HG02798 (cell line): ENCODE results near the gene PSMF1.

ENCODE experiments used
- ATAC-seq: cut with Tn5 transposase; IDR thresholded peaks from one replicate; pipeline ENCODE4 v1.9.1; 2021; ENCODE audit warnings: mild to moderate bottlenecking; ENCODE audit not compliant: unreplicated experiment, poor library complexity

PSMF1 gene, protein sequence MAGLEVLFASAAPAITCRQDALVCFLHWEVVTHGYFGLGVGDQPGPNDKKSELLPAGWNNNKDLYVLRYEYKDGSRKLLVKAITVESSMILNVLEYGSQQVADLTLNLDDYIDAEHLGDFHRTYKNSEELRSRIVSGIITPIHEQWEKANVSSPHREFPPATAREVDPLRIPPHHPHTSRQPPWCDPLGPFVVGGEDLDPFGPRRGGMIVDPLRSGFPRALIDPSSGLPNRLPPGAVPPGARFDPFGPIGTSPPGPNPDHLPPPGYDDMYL

DNA sequence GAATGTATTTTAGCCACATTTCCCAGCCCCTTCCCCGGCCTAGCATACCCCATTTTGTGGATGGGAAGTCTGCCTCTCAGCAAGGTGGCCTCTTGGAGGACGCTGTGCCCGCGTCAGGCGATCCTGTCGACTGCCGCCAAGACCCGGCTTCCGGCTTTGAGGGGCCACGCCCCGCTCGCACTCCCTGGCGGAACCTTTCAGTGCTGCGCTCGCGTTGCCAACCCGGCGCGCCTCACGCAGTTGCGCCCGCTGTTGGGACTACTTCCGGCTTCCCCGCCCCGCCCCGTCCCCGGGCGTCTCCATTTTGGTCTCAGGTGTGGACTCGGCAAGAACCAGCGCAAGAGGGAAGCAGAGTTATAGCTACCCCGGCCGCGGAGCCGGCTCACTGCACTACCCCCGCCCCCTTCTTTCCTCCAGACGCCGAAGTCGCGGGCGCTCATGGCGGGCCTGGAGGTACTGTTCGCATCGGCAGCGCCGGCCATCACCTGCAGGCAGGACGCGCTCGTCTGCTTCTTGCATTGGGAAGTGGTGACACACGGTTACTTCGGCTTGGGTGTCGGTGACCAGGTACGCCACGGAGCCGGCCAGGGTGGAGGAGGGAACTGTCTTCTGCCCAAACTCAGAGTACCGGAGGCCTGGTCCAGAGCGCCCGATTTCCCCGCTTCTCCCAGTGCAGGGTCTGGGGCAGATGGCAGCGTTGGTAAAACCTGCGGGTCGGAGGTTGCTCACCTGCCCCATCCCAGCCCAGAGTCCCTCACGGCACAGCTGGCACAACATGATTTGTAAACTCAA is at the start of gene PSMF1:
Gene PSMF1, plus strand, starts transcription at position 267 of the 792 bp plus-strand sequence. Its CDS starts 172 bp downstream, at position 439.
- ATAC-seq, result peak; percentile 98

DNA sequence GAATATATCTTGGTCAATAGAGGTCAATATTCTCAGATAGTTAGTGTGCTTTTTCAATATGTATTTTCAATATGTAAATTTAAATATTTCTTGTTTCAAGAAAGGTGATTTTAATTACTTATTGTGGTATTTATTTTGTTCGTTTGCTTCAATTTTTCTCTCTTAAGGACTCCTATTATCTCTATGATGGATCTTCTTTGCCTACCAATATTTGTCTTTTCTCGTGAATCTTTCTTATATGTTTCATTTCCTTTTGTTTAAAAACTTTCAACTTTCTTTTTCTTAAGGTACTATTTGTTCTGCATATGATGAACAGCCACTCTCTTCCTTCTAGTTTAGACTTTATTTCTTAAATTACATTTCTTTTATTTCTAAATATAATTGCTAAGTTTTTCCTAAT is 46.1 kb upstream of the PSMF1 start:
- no peak for ATAC-seq

DNA sequence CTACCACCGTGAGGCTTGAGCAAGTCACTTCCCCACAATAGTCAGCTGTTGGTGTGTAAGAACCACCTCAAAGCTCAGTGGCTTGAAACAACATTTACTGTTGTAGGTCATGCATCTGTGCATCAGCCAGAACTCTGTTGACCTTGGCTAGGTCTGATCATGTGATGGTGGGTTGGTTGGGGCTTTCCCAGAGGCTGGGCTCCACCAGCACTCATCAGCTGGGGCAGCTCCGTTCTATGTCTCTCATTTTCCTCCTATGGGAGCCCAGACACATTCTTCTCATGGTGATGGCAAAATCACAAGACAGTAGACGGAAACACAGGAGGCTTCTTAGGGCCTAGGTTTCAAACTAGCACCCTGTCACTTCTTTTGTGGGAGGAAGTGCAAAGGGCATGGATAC is 42.8 kb upstream of the PSMF1 start:
- peak; percentile 69 for ATAC-seq

DNA sequence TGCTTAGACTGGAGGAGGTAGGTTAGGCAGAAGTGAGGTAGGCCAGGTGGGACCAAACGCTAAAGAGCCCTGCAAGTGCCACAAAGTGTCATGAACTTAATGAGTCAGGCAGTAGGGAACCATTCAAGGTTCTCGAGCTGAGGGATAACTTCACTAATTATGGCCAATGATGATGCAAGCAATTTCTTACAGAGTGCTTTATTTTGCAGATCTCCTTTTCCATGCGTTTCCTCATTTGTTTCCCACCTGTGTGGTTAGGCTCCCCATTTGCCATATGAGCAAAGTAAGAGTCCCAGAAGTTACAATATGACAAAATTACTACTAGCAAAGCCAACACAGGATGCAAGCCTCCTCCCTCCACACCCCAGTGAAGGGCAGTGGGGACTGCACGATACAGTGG is 36.5 kb upstream of the PSMF1 start:
- ATAC-seq, result no peak

DNA sequence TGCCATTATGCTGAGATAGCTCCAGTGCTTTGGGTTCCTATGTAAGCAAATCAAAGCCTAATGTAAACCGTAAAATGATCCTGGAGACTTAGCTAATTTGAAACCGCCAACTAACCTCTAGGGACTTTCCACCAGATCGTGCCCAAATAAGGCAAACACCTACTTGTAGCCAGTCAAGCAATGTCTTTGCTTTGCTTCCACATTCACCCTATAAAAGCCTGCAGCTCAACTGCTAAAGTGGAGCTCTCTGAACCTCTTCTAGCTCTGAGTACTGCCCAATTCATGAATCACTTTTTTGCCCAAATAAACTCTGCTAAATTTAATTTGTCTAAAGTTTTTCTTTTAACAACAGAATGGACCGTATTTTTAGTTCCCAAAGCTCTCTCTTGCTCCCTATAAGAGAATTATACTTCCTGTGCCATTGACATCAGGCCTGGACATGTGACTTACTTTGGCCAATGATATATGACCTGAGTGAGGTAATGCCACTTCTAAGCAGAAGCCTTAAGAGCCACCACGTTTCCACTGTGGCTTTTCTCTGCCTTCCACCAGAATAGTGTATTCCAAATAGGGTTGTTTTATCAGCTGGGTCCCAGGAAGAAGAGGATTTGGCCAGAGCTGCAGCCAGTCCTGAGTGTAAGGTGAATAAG is 34.8 kb upstream of the PSMF1 start:
- no peak for ATAC-seq

DNA sequence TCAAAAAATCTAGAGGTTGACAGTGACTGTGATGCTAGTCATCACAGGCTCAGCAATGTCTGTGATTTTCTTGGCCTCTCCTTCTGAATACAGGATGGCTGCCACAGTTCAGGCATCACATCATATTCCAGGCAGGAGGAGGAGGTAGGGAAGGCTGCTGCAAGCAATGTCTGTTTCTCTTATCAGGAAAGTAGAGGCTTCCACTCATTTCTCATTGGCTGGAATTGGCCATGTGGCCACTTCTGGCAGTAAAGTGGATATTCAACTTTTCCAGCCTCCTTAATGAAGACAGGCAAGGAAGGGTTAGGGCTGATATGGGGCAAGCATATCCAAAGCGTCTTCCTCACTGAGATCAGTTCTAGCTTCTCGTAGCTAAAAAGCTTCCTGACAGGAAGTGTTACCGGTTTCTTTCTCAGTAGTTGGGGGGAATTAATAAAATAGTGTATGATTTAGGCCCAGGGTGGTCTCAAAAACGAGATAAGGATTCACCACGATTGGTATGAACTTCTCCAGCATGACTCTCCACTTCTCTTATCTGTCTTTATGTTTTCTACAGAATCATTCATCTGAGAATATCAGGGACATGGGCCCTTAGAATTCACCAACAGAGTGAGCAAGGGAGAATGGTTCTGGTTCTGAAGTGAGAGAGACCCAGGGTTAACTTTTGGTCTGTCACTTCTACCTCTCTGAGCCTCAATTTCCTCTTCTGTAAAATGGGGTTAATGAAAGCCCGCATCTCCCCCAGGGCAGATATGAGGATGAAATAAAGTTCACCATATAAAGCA is 32.7 kb upstream of the PSMF1 start:
- no peak for ATAC-seq

DNA sequence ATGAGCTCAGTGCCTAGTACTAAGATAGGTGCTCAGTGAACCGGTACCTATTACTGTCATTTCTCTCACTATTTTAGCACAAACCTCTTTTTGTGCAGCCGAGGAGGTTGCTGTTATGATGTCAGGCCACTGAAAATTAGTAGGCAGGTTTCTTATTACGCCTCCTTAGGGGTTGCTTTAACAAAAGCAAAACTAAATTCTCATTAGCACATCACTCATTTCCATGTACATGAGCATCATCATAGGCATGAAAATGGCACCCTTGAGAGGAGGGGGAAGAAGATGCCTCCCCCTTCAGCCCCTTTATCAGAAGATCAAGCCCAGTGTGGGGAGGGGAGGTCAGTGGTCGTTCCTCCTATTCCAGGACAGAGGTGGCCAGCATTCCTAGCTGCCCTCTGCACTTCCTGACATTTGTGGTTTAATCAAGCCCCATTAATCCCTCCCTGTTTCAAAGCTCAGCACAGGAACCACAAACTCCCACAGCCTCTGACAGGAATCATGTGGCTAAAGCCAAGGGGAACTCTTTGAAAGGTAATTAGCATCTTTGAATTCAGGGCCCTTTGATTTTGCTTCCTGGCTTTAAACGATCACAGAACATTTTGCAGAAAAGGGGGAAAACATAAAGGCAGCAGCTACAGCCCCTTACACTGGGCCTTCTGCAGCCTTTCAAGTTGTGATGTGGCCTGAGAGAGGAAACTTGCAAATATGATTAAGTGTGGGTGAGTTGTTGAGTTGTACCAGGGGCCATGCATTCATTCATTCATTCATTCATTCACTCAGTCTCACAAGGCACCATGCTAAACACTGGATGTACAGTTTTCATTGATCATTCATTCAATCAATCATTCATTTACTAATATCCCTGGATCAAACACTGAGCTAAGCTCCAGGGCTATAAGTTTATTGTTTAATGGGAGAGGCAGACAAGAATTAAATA is 31.9 kb upstream of the PSMF1 start:
- no peak for ATAC-seq

DNA sequence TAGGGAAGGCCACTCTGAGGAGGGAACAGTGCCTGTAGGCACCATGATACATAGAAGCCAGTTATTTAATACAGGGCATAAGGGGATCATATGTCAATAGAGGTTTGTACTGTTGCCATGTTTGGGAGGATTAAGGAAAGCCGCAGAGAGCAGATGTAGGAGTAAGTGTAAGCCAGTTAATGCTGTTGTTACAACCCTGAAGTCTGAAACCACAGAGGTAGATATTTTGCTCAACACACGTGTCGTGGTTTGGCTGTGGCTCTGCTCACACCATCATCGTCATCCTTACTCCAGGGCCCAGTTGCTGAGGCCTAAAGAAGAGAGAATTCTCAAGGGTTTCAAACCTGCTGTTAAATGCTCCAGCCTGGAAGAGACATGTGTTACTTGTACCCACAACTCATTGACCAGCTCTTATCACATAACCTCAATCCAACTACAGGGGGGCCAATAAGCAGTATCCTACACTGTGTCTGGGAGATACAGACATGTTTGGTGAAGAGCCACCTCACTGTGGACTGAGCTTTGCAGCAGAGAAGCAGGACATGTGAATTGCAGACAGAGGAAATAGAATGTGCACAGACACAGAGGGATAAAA is 31.0 kb upstream of the PSMF1 start:
- no peak for ATAC-seq

DNA sequence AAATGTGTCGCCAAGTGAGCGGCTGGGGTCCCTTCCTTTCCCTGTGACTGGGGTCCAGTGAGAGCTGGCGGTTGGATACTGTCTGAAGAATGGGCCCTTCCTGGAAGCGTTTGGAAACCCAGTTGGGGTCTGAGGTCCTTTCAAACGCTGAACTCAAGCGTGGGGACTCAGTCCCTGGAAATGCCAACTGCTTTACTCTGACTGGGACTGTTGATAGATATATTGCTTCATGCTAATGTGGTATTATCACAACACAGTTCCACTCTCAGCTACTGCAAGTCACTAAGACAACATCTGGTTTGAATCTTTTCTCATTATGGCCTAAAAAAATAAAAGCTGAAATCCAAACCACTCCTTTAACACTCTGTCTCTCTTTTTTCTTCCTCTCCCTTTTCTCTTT is 23.7 kb upstream of the PSMF1 start:
- ATAC-seq, result no peak

DNA sequence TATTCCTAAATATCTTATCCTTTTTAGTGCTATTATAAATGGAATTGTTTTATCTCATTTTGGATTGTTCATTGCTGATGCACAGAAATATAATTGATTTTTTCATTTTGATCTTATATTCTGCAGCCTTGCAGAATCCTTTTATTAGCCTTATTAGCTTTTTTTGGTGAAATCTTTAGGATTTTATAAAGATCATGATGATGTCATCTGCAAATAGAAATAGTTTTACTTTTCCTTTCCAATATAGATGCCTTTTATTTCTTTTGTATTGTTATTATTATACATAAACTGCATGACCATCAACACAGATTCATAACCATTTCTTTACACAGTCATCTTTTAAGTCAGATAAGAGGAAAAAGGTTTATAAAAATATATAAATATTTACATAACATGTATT is 16.9 kb upstream of the PSMF1 start:
- no peak for ATAC-seq

DNA sequence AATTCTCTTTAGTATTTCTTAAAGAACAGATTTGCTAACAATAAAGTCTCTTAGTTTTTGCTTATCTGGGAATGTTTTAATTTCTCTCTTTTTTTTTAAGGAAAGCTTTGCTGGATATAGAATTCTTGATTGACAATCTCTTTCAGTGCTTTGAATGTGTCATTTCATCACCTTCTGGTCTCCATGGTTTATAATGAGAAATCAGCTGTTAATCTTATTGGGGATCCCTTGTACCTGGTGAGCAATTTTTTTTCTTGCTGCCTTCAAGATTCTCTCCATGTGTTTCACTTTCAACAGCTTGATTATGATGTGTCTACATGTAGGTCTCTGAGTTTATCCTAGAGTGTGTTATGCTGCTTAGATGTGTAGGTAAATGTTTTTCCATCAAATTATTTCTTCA is 16.4 kb upstream of the PSMF1 start:
- ATAC-seq, result no peak

DNA sequence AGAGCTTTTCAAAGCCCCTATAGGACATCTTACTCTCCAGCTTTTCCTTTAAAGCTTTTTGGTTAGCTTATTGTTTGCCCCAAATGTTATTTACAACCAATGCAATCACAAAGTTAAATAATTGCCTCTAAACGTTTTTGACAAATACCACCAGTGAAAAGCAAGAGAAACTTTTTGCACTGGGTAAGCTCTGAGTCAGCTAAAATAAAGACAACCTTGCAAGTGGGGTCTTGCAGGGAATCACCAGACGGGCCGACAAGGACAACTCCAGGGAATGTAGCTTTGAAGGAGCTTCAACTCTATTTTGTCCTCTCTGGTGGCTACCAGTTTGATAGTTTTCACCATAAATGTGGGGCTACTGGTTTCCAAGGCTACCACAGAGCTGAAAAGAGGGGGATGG is 14.7 kb upstream of the PSMF1 start:
- no peak for ATAC-seq

DNA sequence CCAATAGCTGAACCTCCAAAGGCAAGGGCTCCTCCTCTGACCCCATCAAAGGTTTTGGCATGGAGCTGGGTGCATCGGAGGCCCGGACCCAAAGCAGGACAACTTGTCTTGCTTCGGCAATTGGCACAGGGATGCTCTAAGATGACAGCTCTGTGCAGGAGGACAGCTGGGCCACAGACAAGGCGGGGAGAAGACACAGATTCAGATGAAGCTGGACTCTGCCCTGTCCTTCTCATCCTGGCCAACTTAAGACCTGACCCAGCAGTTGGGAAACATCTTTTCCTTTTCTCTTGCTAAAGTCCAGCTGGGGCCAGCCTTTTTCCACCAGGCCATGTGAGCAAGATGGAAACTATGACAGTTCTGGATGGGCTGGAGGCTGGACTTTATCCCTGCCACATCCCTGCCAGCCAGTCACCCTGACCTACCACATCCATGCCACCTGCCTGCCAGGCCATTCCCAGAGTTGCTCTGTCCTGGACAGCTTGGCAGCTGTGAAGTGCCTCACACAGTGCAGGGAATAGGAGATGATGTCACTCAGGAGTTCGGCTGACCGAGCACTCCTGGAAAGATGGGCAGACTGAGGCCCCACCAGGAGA is 12.7 kb upstream of the PSMF1 start:
- no peak for ATAC-seq

DNA sequence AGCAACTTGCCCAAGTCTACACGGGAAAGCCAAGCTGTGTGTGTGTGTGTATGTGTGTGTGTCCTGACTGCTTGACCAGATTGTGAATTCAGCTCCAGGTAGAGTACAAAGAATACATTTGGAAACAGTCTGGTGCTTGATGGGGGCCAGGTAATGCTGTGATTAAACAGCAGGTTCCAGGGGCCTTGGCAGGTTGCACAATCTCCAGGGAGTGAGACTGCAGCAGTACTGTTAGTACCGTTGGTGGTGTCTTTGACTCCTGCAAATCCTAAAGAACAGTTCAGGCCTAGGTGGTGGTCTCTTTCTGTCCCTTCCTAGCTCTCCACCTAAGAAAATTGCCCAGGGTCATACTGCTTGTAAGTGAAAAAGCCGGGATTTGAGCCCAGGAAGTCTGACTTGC is 11.2 kb upstream of the PSMF1 start:
- no peak for ATAC-seq

DNA sequence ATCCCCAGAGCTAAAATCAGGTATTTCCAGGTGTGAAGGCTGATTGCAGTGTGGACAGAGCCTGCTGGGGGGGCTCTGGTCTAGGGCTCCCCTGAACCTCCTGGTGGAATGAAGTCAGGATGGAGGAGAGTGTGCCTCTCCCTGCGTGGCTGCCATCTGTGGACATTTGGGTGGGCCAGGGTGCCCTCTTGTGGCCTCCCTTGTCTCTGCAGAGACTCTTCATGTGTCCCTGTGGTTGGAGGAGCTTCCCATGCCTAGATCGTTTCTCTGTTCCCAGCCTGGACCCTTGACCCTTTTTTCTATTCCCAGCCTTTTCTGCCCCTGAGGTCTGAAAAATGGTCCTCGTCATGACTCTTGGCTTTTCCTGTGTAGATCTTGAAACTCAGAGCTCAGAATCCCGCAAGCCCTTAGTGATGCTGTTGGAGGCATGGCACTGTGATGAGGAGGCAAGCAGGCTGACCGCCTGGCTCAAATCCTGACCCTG is 9.9 kb upstream of the PSMF1 start:
- ATAC-seq, result peak; percentile 57

DNA sequence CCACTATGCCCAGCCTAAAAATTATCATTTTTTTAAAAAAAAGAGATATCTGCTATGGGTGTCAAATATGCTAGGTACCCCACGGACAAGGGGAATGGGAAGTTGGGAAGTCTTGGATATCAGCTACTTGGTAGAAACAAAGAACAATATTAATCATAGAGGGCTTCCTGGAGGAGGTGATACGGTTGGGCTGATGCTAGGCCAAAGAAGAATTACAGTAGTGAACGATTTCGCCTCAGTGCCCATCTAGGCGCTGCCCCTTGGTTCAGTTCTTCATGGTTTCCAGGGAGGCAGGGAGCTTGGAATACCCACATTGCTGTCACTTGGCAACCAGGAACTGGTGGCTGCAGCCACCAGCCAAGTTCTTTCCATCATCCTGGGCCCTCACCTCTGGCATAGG is 5.5 kb upstream of the PSMF1 start:
- ATAC-seq, result no peak

DNA sequence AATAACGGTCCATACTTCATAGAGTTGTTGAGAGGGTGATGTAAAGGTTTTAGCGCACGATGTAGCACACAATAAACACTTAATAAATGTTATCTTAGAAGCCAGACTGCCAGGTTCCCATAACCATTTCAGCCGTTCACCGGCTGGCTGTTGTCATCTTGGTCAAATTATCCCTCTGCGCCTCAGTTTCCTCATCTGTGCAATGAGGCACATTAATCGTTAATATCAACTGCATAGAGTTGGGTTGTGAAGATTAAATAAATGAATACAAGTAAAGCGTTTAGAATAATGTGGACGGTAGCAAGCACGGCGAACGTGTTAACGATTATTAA is 432 bp upstream of the PSMF1 start:
- no peak for ATAC-seq

DNA sequence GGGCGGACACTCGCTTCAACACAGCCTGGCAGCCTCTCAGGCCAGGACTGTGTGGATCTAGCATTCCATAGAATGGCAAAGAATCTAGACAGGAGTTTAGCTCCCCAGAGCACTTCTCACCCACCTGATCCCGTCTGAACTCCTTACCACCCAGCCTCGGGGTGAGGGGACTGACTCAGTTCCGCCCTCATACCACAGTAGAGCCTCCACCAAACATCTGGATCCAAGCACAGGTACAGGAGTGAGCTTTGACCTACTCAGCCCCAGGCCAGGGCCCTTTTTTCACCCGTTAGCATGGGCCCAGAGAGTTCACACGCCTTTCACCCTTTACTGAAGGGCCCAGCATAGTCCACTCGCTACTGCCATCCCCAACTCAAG is 715 bp downstream of the PSMF1 start:
- ATAC-seq, result no peak

DNA sequence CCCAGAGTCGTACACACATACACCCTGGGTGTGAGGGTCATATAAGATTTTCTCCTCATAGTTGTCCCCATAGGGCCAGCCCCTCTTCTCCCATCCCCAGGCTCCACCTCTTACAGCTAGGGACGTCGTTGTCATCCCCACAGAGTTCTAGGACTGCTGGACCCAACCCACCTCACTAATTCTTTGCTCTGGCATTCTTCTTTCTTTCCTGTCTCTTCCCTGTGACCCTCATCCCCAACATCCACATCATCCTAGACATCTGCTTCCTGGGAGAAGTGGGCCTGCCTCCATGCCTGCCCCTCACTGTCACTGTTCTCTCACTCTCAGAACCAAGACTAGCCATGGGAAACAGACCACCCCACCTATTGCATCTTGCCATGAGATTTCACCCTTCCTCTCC is 1.1 kb downstream of the PSMF1 start:
- no peak for ATAC-seq
